H9 (cell line): Measurements from ENCODE around the gene GRM1. TPM values are rescaled to one million over a fixed set of nuclear protein-coding genes. Genes with fewer than 3 reads are reported as not detected.

Experiments used
- DNase-seq: peaks from one replicate; pipeline ENCODE4 v3.0.0-alpha.2; 2017
- H2AFZ ChIP-seq: one replicate; pipeline ENCODE4 v1.6.1; 2013; ENCODE audit warnings: mild to moderate bottlenecking, low read length, control low read depth, moderate library complexity
- H2AK5ac ChIP-seq: 2 replicates; pipeline ENCODE4 v1.6.1; 2013; ENCODE audit warnings: low read length, control low read depth, mixed read lengths; ENCODE audit not compliant: insufficient read length
- H2BK120ac ChIP-seq: one replicate; pipeline ENCODE4 v1.6.1; 2013; ENCODE audit warnings: low read depth, mild to moderate bottlenecking, low read length, control low read depth, inconsistent platforms; ENCODE audit not compliant: poor library complexity, severe bottlenecking
- H2BK12ac ChIP-seq: 2 replicates; pipeline ENCODE4 v1.6.1; 2013; ENCODE audit warnings: low read length, control low read depth, mixed read lengths, low read depth; ENCODE audit not compliant: insufficient read length
- H2BK15ac ChIP-seq: 2 replicates; pipeline ENCODE4 v1.6.1; 2013; ENCODE audit warnings: low read depth, low read length, control low read depth
- H2BK20ac ChIP-seq: one replicate; pipeline ENCODE4 v1.6.1; 2013; ENCODE audit warnings: low read depth, mild to moderate bottlenecking, low read length, control low read depth, inconsistent platforms; ENCODE audit not compliant: poor library complexity, severe bottlenecking
- H2BK5ac ChIP-seq: 2 replicates; pipeline ENCODE4 v1.6.1; 2013; ENCODE audit warnings: low read length, control low read depth, mixed read lengths; ENCODE audit not compliant: insufficient read length
- H3K14ac ChIP-seq: 2 replicates; pipeline ENCODE4 v1.6.1; 2013; ENCODE audit warnings: low read length, control low read depth; ENCODE audit not compliant: insufficient read depth
- H3K18ac ChIP-seq: 2 replicates; pipeline ENCODE4 v1.6.1; 2013; ENCODE audit warnings: low read depth, mild to moderate bottlenecking, mixed read lengths, low read length, control low read depth; ENCODE audit not compliant: insufficient read length
- H3K23ac ChIP-seq: 2 replicates; pipeline ENCODE4 v1.6.1; 2013; ENCODE audit warnings: low read length, control low read depth, mixed read lengths, low read depth; ENCODE audit not compliant: insufficient read length
- H3K23me2 ChIP-seq: 2 replicates; pipeline ENCODE4 v1.6.1; 2013; ENCODE audit warnings: low read depth, mild to moderate bottlenecking, mixed read lengths, low read length, control low read depth; ENCODE audit not compliant: insufficient read length, poor library complexity, severe bottlenecking
- H3K27ac ChIP-seq: 2 replicates; pipeline ENCODE4 v1.5.1; 2013; ENCODE audit warnings: low read length, control low read depth, mixed read lengths, low read depth; ENCODE audit not compliant: insufficient read length
- H3K27me3 ChIP-seq: 2 replicates; pipeline ENCODE4 v1.6.1; 2013; ENCODE audit warnings: low read length, control low read depth, inconsistent platforms; ENCODE audit not compliant: insufficient read depth
- H3K4ac ChIP-seq: 2 replicates; pipeline ENCODE4 v1.6.1; 2013; ENCODE audit warnings: low read depth, mild to moderate bottlenecking, control low read depth, inconsistent platforms, low read length, moderate library complexity
- H3K4me1 ChIP-seq: 2 replicates; pipeline ENCODE4 v1.6.1; 2013; ENCODE audit warnings: low read length, control low read depth, inconsistent platforms; ENCODE audit not compliant: insufficient read depth
- H3K4me2 ChIP-seq: 2 replicates; pipeline ENCODE4 v1.6.1; 2013; ENCODE audit warnings: low read length, control low read depth, mixed read lengths; ENCODE audit not compliant: insufficient read length, insufficient read depth
- H3K56ac ChIP-seq: 2 replicates; pipeline ENCODE4 v1.6.1; 2013; ENCODE audit warnings: low read depth, mild to moderate bottlenecking, mixed read lengths, low read length, control low read depth; ENCODE audit not compliant: insufficient read length
- H3K79me1 ChIP-seq: 2 replicates; pipeline ENCODE4 v1.6.1; 2013; ENCODE audit warnings: low read depth, mild to moderate bottlenecking, moderate library complexity, low read length, control low read depth, inconsistent platforms; ENCODE audit not compliant: insufficient read depth, poor library complexity, severe bottlenecking
- H3K79me2 ChIP-seq: 2 replicates; pipeline ENCODE4 v1.6.1; 2013; ENCODE audit warnings: low read length, control low read depth, inconsistent platforms; ENCODE audit not compliant: insufficient read depth
- H3K9ac ChIP-seq: 2 replicates; pipeline ENCODE4 v1.6.1; 2013; ENCODE audit warnings: low read length, control low read depth, mixed read lengths; ENCODE audit not compliant: insufficient read length; ENCODE audit errors: extremely low read depth
- H3K9me3 ChIP-seq: one replicate; pipeline ENCODE4 v1.6.1; 2013; ENCODE audit warnings: low read depth, low read length, inconsistent platforms; ENCODE audit not compliant: control insufficient read depth
- H3T11ph ChIP-seq: one replicate; pipeline ENCODE4 v1.6.1; 2013; ENCODE audit warnings: mild to moderate bottlenecking, low read length, control low read depth, inconsistent platforms
- H4K20me1 ChIP-seq: one replicate; pipeline ENCODE4 v1.6.1; 2013; ENCODE audit not compliant: control insufficient read depth, insufficient read length, insufficient read depth
- H4K5ac ChIP-seq: 2 replicates; pipeline ENCODE4 v1.6.1; 2013; ENCODE audit warnings: low read depth, mild to moderate bottlenecking, mixed read lengths, low read length, control low read depth; ENCODE audit not compliant: insufficient read length
- H4K8ac ChIP-seq: replicated peaks from 2 replicates; pipeline ENCODE4 v1.6.1; 2013; ENCODE audit warnings: low read length, control low read depth, mixed read lengths, low read depth; ENCODE audit not compliant: insufficient read length
- H4K91ac ChIP-seq: 2 replicates; pipeline ENCODE4 v1.6.1; 2013; ENCODE audit warnings: low read depth, mild to moderate bottlenecking, moderate library complexity, mixed read lengths, low read length, control low read depth; ENCODE audit not compliant: insufficient read length
- H3K27ac Mint-ChIP-seq, 3 experiments: 2 replicates in 2 of 3; 3 replicates in 1 of 3; pipeline ENCODE4 v1.8.0; 2020 to 2021; ENCODE audit warnings: mixed read lengths in 3 of 3, mild to moderate bottlenecking in 1 of 3, moderate library complexity in 1 of 3
- H3K27me3 Mint-ChIP-seq: 2 replicates; pipeline ENCODE4 v1.8.0; 2021; ENCODE audit warnings: low read depth, mild to moderate bottlenecking, moderate library complexity, mixed read lengths
- H3K36me3 Mint-ChIP-seq, 3 experiments: 2 replicates in 2 of 3; 3 replicates in 1 of 3; pipeline ENCODE4 v1.8.0; 2020 to 2021; ENCODE audit warnings: low read depth in 3 of 3, mixed read lengths in 3 of 3; ENCODE audit not compliant: insufficient read depth in 1 of 3
- H3K4me1 Mint-ChIP-seq, 2 experiments: 2 replicates each; pipeline ENCODE4 v1.8.0; 2020; ENCODE audit warnings: mixed read lengths in 2 of 2
- H3K4me3 Mint-ChIP-seq, 2 experiments: 2 replicates in 1 of 2; 3 replicates in 1 of 2; pipeline ENCODE4 v1.8.0; 2020 to 2021; ENCODE audit warnings: mild to moderate bottlenecking in 2 of 2, mixed read lengths in 2 of 2, moderate library complexity in 1 of 2
- H3K9me3 Mint-ChIP-seq, 2 experiments: 2 replicates in 1 of 2; 3 replicates in 1 of 2; pipeline ENCODE4 v1.8.0; 2020; ENCODE audit warnings: mild to moderate bottlenecking in 2 of 2, mixed read lengths in 2 of 2, moderate library complexity in 1 of 2
- WGBS: extraction: QIAGEN DNeasy Blood & Tissue Kit; methylation state at CpG from one replicate; pipeline ENCODE4 v1.1.7; 2013; ENCODE audit warnings: missing lambda C conversion rate, low lambda C conversion rate, mixed read lengths; ENCODE audit not compliant: insufficient read length; ENCODE audit errors: extremely low coverage; 5-methylcytosine and 5-hydroxymethylcytosine counted together
- total RNA-seq: library from RNA; stranded (reverse); gene quantifications from 2 replicates; pipeline ENCODE4 v1.2.1, GENCODE V29; 2021
- TF ChIP-seq, protein P1 (sequence below): fragments of 200-600 bp; sonication (generic); conservative IDR thresholded peaks from 3 replicates; pipeline ENCODE4 v1.8.0; 2021; ENCODE audit warnings: antibody characterized with exemption, mild to moderate bottlenecking

Gene GRM1
- total RNA-seq, 1 experiment from 2014 or later, result 0.39 TPM

DNA sequence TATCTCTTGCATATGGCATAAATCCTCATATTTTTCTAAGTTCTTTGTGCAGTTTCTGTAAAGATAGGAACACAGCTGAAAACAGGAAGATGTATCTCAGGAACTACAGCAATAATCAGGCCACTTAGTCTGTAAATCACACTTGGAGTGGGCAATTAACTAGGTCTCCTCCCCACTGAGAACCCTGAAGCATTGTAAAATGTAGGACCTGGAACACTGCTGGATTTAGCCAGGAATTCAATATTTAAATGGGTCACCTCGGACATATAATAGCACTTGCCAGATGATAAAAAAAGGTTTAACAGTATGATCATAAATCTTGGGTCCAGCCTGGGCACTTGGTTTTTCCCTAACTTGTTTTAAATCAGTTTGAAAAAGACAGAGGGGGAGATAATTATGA lies 155.0 kb downstream of the GRM1 start:
- TF ChIP-seq, protein P1, sequence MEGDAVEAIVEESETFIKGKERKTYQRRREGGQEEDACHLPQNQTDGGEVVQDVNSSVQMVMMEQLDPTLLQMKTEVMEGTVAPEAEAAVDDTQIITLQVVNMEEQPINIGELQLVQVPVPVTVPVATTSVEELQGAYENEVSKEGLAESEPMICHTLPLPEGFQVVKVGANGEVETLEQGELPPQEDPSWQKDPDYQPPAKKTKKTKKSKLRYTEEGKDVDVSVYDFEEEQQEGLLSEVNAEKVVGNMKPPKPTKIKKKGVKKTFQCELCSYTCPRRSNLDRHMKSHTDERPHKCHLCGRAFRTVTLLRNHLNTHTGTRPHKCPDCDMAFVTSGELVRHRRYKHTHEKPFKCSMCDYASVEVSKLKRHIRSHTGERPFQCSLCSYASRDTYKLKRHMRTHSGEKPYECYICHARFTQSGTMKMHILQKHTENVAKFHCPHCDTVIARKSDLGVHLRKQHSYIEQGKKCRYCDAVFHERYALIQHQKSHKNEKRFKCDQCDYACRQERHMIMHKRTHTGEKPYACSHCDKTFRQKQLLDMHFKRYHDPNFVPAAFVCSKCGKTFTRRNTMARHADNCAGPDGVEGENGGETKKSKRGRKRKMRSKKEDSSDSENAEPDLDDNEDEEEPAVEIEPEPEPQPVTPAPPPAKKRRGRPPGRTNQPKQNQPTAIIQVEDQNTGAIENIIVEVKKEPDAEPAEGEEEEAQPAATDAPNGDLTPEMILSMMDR, result no peak
- no peaks in the 10 kb centered on the region for H3K27me3 Mint-ChIP-seq
- H2BK20ac ChIP-seq, result no peak overlapping the region
- no peaks in the 10 kb centered on the region for H3K79me1 ChIP-seq
- no peak overlapping the region for H3K27ac ChIP-seq
- H3K23ac ChIP-seq, result no peak overlapping the region
- H2BK120ac ChIP-seq, result no peak overlapping the region
- no peak overlapping the region for H4K5ac ChIP-seq
- no peak overlapping the region for H2BK5ac ChIP-seq
- no peak overlapping the region for H2AFZ ChIP-seq
- H4K91ac ChIP-seq, result no peak overlapping the region
- H3K9ac ChIP-seq, result no peak overlapping the region
- no peak overlapping the region for H2BK12ac ChIP-seq
- no peaks in the 10 kb centered on the region for H3K9me3 ChIP-seq
- H3T11ph ChIP-seq, result no peak overlapping the region
- no peaks in the 10 kb centered on the region for H3K23me2 ChIP-seq
- no peak overlapping the region for H3K4ac ChIP-seq
- no peak overlapping the region for H3K4me3 Mint-ChIP-seq
- no peak overlapping the region for H3K4me2 ChIP-seq
- whole genome bisulfite sequencing, result no CpG with 5 or more reads among the region's 1 CpG
- H3K4me1 Mint-ChIP-seq, result no peaks in the 10 kb centered on the region
- no peak overlapping the region for H2AK5ac ChIP-seq
- DNase-seq, result no peak
- H3K9me3 Mint-ChIP-seq, result no peaks in the 10 kb centered on the region
- H2BK15ac ChIP-seq, result no peak overlapping the region
- H3K56ac ChIP-seq, result no peak overlapping the region
- no peak overlapping the region for H4K8ac ChIP-seq
- no peak overlapping the region for H3K18ac ChIP-seq
- no peaks in the 10 kb centered on the region for H3K27me3 ChIP-seq
- no peaks in the 10 kb centered on the region for H3K36me3 Mint-ChIP-seq
- H3K27ac Mint-ChIP-seq, result no peak overlapping the region
- H3K14ac ChIP-seq, result no peak overlapping the region
- no peaks in the 10 kb centered on the region for H4K20me1 ChIP-seq
- H3K4me1 ChIP-seq, result no peaks in the 10 kb centered on the region
- no peaks in the 10 kb centered on the region for H3K79me2 ChIP-seq
